Activated gamma-delta T cell (primary cell): ENCODE data around the gene MAP3K13.
"Not testable (repeated sequence)": the region's sequence is repeated elsewhere in the genome, so short reads cannot be mapped to it uniquely, and the experiment has no call there.

Experiments used
- DNase-seq: peaks from one replicate; lab custom pipeline; 2025; lab: John Stamatoyannopoulos, UW

The MAP3K13 gene

DNA sequence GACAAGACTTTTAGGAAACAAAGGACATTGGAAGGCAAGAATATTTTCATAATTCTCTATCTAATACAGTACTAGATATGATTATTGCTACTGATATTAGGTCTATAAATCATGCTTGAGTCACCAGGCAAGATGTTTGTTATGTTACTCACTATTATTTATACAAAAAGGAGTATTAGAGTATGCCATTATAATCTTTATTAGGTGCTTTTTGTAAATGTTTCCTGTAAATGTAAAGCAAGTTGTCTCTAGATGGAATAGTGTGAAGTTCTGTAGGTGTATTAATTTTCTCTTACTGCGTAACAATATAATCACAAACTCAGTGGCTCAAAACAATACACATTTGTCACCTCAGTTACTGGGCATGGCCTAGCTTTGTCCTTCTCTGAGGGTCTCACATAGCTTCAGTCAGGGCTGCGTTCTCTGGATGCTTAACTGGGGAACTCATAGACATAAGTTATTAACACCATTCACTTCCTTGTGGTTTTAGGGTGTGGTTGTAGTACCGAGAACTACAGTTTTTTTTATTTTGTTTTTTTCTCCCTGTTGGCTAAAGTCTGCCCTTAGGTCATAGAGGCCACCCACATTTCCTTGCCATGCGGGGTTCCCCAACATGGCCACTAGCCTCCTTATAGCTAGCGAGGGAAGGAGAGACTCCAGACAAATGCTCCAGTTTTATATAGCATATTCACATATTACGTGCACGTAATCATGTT is 20.3 kb upstream of the MAP3K13 start:
- DNase-seq: no peak

GRCh38 chr3:185347399-185347798 is 15.5 kb upstream of the MAP3K13 start:
- no peak for DNase-seq

- DNase-seq: no peak
Measured at GRCh38 chr3:185350841-185351240, 12.1 kb upstream of the MAP3K13 start.

DNA sequence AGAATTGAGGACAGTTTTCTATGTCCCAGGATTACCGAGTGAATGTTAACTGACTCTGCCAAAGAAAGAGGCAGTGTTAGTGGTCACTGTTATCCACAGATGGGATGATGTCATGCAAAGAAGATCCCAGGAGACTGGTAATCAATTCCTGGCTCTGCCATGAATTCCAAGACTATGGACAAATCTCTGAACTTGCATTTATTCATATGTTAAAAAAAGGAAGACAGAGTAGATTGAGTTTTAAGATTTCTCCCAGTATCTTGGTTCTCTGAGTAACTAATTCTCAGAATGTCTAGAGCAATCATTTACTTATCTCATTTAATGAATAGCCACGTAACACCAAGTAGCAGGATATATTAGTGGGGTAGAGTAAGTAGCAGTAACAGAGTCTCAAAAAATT is 11.5 kb upstream of the MAP3K13 start:
- DNase-seq: no peak

GRCh38 chr3:185353225-185353624 is 9.7 kb upstream of the MAP3K13 start:
- DNase-seq: no peak

- DNase-seq: no peak
Measured at GRCh38 chr3:185353823-185354614, 8.9 kb upstream of the MAP3K13 start.

DNA sequence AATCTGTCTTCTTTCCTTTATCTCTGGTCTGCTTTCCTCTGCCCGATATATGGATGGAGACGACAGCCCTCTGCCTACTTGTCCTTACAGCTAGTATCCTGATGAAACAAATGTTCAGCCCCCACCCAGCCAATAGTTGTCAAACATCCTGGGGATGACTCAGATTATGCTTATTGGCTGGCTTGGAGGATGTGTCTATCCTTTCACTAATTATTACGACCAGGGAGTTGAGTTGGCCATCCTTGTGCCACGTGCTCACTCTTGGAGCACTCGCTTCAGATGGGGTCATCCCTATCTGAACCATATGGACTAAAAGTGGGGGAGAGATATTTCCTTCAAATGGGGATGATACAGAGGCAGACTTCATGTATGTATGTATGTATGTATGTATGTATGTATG is 6.4 kb upstream of the MAP3K13 start:
- no peak for DNase-seq

DNA sequence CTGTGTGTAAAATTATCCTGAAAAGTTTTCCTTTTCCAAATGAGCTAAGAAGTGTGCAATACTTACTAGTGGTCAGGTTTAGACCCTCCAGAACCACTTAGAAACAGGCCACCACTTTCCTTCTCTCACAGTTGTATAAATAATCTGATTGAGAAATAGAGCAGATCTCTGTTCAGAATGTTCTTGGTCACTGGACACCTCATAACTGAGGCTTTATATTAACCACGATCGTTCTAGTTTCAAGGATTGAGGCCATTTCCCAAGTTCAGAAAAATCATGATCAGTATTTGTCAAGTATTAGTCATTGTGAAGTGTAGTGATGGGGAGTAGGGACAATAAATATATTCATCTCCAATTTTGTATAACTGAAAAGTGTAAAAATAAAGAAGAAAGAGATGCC is 1.0 kb upstream of the MAP3K13 start:
- no peak for DNase-seq

GRCh38 chr3:185363662-185364203 is 797 bp downstream of the MAP3K13 start:
- DNase-seq: no peak

- no peak for DNase-seq
Measured at GRCh38 chr3:185365291-185366073, 2.5 kb downstream of the MAP3K13 start.

- DNase-seq: no peak
Measured at GRCh38 chr3:185366074-185366335, 3.1 kb downstream of the MAP3K13 start.

DNA sequence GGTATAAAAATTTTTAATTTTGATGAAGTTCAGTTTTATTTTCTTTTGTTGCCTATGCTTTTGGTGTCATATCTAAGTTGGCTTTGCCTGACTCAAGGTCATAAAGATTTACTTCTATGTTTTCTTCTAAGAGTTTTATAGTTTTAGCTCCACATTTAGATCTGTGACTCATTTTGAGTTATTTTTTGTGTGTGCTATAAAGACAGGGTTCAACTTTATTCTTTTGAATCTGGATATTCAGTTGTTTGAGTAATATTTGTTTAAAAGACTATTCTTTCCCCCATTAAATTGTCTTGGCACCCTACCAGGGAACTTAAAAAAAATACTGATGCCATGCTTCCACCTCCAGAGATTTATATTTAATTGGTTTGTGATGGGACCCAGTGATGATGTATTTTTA is 4.0 kb downstream of the MAP3K13 start:
- no peak for DNase-seq

DNA sequence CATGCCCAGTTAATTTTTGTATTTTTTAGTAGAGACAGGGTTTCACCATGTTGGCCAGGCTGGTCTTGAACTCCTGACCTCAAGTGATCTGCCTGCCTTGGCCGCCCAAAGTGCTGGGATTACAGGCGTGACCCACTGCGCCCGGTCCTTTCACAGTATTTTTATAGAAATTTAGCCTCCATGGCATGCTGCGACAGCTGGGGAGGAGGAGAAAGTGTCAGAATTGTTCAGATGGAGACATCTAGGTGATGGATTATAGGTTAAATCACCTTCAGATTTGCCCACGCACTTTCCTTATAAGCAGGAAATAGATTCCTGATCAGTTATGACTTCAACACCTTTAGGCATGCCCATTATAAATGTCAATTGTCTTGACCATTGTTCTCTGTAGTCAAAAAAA is 7.4 kb downstream of the MAP3K13 start:
- DNase-seq: not testable (repeated sequence)

DNA sequence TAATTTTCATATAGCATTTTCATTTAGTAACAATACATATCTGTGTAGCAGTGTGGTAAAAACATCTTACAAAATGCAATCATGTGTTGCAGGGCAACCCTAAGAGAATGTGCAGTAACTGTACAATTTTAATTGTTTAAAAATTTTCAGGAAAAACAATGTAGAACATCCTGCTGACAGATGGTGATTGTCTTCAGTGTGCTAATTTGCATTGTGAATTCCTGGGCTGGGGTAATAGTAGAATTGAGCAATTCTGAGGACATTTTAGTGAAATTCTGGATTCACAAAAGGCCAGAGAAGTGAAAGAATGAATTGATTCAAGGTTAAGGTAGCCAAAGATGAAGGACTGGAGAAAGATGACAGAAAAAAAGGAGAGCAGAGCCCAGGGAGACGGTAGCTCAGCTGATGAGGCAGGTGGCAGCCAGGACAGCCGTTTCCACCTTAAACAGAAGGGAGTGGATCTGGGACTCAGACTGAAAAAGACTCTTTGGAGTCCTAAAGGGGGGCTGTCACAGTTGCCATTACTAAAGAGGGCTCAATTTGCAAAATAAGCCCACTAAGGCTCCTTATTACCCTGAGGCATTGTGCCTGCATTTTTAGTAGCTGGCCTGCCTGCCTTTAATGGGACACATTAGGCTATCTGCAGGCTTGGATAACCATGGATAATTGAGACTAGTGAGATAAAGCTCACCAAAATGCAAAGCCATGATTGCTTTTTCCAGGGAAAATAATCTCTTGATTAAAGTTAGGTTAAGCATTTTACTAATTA is 8.6 kb downstream of the MAP3K13 start:
- no peak for DNase-seq

- DNase-seq: no peak
Measured at GRCh38 chr3:185381320-185382058, 18.6 kb downstream of the MAP3K13 start.

DNA sequence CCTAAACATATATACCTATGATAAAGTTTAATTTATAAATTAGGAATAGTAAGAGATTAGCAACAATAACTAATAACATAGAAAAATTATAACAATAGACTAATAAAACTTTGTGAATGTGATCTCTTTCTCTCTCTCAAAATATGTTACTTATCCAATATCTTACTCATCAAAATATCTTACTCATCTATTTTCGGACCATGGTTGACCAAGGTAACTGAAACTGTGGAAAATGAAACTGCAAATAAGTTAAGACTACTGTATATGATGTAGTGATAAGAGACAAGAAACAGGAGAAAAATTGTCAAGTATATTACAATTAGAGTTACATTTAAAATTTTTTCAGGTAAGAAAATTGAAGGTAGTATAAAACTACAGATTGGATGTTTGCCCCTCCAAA is 19.2 kb downstream of the MAP3K13 start:
- no peak for DNase-seq

DNA sequence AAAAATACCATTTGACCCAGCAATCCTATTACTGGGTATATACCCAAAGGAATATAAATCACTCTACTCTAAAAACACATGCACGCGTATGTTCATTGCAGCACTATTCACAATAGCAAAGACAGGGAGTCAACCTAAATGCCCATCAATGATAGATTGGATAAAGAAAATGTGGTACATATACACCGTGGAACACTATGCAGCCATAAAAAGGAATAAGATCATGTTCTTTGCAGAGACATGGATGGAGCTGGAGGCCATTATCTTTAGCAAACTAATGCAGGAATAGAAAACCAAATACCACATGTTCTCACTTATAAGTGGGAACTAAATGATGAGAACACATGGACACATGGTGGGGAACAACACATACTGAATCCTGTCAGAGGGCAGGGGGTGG is 23.6 kb downstream of the MAP3K13 start:
- not testable (repeated sequence) for DNase-seq

- DNase-seq: no peak
Measured at GRCh38 chr3:185387646-185388045, 24.7 kb downstream of the MAP3K13 start.

- no peak for DNase-seq
Measured at GRCh38 chr3:185393055-185393454, 30.1 kb downstream of the MAP3K13 start.

DNA sequence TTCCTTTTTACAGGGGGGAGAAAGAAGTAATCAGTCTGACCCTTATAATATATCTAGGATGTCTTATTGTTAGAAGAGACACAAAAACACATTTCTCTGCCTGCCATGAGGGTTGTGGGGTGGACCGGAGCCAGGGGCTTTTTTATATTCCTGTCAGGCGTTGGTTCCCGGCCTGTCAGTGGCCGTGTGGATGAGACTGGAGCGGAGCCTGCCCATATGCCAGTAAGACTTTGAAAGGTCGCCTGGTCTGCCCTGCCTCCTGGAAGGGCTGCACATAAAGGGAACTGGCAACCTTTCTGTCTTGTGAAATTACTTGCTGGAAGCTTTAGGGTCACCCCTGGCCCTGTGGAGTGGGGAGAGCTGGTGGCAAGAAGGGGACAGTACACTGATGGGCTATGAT is 34.7 kb downstream of the MAP3K13 start:
- DNase-seq: no peak
